HepG2 (cell line): ENCODE measurements around the gene PRMT5. TPM values are rescaled to one million over a fixed set of nuclear protein-coding genes. Genes with fewer than 3 reads are reported as not detected.

Experiments used
- ARNT2 ChIP-seq: sonication (generic); formaldehyde crosslinking; IDR thresholded peaks from 2 replicates; pipeline ENCODE4 v1.8.0; 2022; ENCODE audit warnings: mild to moderate bottlenecking, low read depth, missing genetic modification reagents, moderate library complexity
- FOXJ3 ChIP-seq: sonication (generic); formaldehyde crosslinking; IDR thresholded peaks from 2 replicates; pipeline ENCODE4 v1.4.0; 2020; ENCODE audit warnings: missing genetic modification reagents, mild to moderate bottlenecking, borderline replicate concordance
- HIVEP1 ChIP-seq: sonication (generic); formaldehyde crosslinking; IDR thresholded peaks from 2 replicates; pipeline ENCODE4 v1.4.0; 2020; ENCODE audit warnings: mild to moderate bottlenecking, missing genetic modification reagents
- NFIC ChIP-seq: IDR thresholded peaks from 2 replicates; pipeline ENCODE4 v1.6.1; 2012; ENCODE audit warnings: mild to moderate bottlenecking, low read length, inconsistent platforms
- PHB2 ChIP-seq: fragments of 450-650 bp; IDR thresholded peaks from 2 replicates; pipeline ENCODE4 v1.6.1; 2018; ENCODE audit not compliant: partially characterized antibody
- SMYD3 ChIP-seq: sonication (generic); formaldehyde crosslinking; IDR thresholded peaks from 2 replicates; pipeline ENCODE4 v1.8.1; 2023; ENCODE audit warnings: mild to moderate bottlenecking, missing genetic modification reagents
- SNAI1 ChIP-seq: sonication (generic); formaldehyde crosslinking; IDR thresholded peaks from 2 replicates; pipeline ENCODE4 v1.5.0; 2020; ENCODE audit warnings: mild to moderate bottlenecking, missing genetic modification reagents, borderline replicate concordance
- TAF1 ChIP-seq: sonication (generic); formaldehyde crosslinking; IDR thresholded peaks from 2 replicates; pipeline ENCODE4 v1.4.0; 2020; ENCODE audit warnings: missing genetic modification reagents
- ZBTB21 ChIP-seq: sonication (generic); formaldehyde crosslinking; IDR thresholded peaks from 2 replicates; pipeline ENCODE4 v1.4.0; 2020; ENCODE audit warnings: missing genetic modification reagents
- ZBTB38 ChIP-seq: sonication (generic); formaldehyde crosslinking; IDR thresholded peaks from 2 replicates; pipeline ENCODE4 v1.5.1; 2020; ENCODE audit warnings: mild to moderate bottlenecking, missing genetic modification reagents
- ZNF17 ChIP-seq: sonication (generic); formaldehyde crosslinking; IDR thresholded peaks from 2 replicates; pipeline ENCODE4 v1.5.0; 2020; ENCODE audit warnings: mild to moderate bottlenecking, missing genetic modification reagents
- ZNF670 ChIP-seq: sonication (generic); formaldehyde crosslinking; IDR thresholded peaks from 2 replicates; pipeline ENCODE4 v1.8.0; 2022; ENCODE audit warnings: mild to moderate bottlenecking, missing genetic modification reagents, borderline replicate concordance
- ZSCAN22 ChIP-seq: sonication (generic); formaldehyde crosslinking; IDR thresholded peaks from 2 replicates; pipeline ENCODE4 v1.4.0; 2020; ENCODE audit warnings: mild to moderate bottlenecking, missing genetic modification reagents
- polyA plus RNA-seq, 8 experiments: library from polyadenylated mRNA; depleted of rRNA in 3 of 8; stranded (reverse) in 7 of 8; unstranded in 1 of 8; fragments of >200 nt; fragmentation: Illumina TruSeq in 4 of 8; extraction: Trizol in 4 of 8; gene quantifications; 2 replicates each; pipeline versions ENCODE4 v1.2.1 to v1.2.3, GENCODE V29; 2011 to 2016; ENCODE audit warnings: low read depth in 4 of 8, missing spikeins in 1 of 8, mixed read lengths in 1 of 8; ENCODE audit not compliant: insufficient read depth in 1 of 8
- total RNA-seq, 5 experiments: library from RNA; depleted of rRNA; stranded (reverse); fragments of >200 nt; fragmentation: Illumina TruSeq; extraction: Trizol; gene quantifications; 2 replicates each; pipeline ENCODE4 v1.2.3, GENCODE V29; 2016; ENCODE audit warnings: low read depth in 1 of 5
- TF ChIP-seq, protein P1 (sequence below): sonication (generic); formaldehyde crosslinking; IDR thresholded peaks from 2 replicates; pipeline ENCODE4 v1.4.0; 2020; ENCODE audit warnings: missing genetic modification reagents
- TF ChIP-seq, protein P2 (sequence below): sonication (generic); formaldehyde crosslinking; conservative IDR thresholded peaks from 2 replicates; pipeline ENCODE4 v1.8.0; 2022; ENCODE audit warnings: low read depth, missing genetic modification reagents
- TF ChIP-seq, protein P3 (sequence below): sonication (generic); formaldehyde crosslinking; IDR thresholded peaks from 2 replicates; pipeline ENCODE4 v1.8.1; 2023; ENCODE audit warnings: mild to moderate bottlenecking, inconsistent platforms, moderate library complexity, missing genetic modification reagents, borderline replicate concordance
- TF ChIP-seq, protein P4 (sequence below): sonication (generic); formaldehyde crosslinking; IDR thresholded peaks from 2 replicates; pipeline ENCODE4 v1.5.0; 2020; ENCODE audit warnings: missing genetic modification reagents
- TF ChIP-seq, protein P5 (sequence below): IDR thresholded peaks from 2 replicates; pipeline ENCODE4 v1.6.1; 2016; ENCODE audit warnings: missing genetic modification reagents, missing compliant biosample characterization
- TF ChIP-seq, protein P6 (sequence below): sonication (generic); formaldehyde crosslinking; IDR thresholded peaks from 2 replicates; pipeline ENCODE4 v1.4.0; 2020; ENCODE audit warnings: missing genetic modification reagents

PRMT5 gene
- total and polyA plus RNA-seq, 2 of the 13 experiments (the other 11 are each of a cell fraction or from before 2014, with no cell fraction given) = 210 to 354 TPM

DNA sequence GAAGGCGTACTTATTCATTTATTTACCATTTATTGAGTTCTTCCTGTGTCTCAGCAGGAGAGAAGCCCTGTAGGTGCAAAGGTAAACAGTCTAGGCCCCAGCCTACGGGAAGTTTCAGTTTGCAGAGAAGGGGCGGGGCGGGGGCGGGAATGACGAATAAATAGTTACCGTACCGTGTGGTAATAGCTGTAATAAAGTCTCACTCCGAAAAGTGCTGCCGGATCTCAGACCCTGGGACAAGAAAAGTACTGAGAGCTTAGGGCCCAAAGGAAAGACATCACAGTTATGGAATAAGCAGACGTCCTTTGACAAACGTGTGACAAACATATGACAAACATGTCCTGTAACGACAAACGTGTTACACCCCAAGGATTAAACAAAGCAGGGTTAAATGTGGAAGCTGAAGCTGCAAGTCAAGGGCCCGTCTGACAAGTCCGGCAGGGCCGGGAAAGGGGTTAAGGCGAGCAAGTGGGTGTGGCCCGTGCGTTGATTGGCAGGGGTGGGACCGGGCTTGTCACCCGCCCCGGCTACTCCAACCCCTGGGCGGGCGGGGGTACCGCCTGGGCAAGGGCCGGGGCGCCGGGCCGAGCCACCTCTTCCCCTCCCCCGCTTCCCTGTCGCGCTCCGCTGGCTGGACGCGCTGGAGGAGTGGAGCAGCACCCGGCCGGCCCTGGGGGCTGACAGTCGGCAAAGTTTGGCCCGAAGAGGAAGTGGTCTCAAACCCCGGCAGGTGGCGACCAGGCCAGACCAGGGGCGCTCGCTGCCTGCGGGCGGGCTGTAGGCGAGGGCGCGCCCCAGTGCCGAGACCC is 57.7 kb downstream of the PRMT5 start, which contains the start of gene LRP10 (continued):
- TF ChIP-seq, protein P1, sequence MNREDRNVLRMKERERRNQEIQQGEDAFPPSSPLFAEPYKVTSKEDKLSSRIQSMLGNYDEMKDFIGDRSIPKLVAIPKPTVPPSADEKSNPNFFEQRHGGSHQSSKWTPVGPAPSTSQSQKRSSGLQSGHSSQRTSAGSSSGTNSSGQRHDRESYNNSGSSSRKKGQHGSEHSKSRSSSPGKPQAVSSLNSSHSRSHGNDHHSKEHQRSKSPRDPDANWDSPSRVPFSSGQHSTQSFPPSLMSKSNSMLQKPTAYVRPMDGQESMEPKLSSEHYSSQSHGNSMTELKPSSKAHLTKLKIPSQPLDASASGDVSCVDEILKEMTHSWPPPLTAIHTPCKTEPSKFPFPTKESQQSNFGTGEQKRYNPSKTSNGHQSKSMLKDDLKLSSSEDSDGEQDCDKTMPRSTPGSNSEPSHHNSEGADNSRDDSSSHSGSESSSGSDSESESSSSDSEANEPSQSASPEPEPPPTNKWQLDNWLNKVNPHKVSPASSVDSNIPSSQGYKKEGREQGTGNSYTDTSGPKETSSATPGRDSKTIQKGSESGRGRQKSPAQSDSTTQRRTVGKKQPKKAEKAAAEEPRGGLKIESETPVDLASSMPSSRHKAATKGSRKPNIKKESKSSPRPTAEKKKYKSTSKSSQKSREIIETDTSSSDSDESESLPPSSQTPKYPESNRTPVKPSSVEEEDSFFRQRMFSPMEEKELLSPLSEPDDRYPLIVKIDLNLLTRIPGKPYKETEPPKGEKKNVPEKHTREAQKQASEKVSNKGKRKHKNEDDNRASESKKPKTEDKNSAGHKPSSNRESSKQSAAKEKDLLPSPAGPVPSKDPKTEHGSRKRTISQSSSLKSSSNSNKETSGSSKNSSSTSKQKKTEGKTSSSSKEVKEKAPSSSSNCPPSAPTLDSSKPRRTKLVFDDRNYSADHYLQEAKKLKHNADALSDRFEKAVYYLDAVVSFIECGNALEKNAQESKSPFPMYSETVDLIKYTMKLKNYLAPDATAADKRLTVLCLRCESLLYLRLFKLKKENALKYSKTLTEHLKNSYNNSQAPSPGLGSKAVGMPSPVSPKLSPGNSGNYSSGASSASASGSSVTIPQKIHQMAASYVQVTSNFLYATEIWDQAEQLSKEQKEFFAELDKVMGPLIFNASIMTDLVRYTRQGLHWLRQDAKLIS (CRISPR knock-in tag) = peak; percentile 47; the same call in 1 of the 2 replicates
- TF ChIP-seq TAF1 (CRISPR knock-in tag) (peak; percentile 87), ZNF670 (peak; percentile 98), ARNT2 (CRISPR knock-in tag) (peak; percentile 92), ZNF17 (CRISPR knock-in tag) (no peak), NFIC (peak; percentile 74; the same call in 1 of the 2 replicates), SMYD3 (CRISPR knock-in tag) (peak; percentile 82; the same call in 1 of the 2 replicates), SNAI1 (CRISPR knock-in tag) (peak; percentile 98), ZBTB38 (CRISPR knock-in tag) (peak; percentile 92), ZSCAN22 (CRISPR knock-in tag) (0 out of 2 replicates have a peak, but pooled peaks have one; percentile 75), HIVEP1 (CRISPR knock-in tag) (peak; percentile 92; the same call in 1 of the 2 replicates), PHB2 (no peak), FOXJ3 (CRISPR knock-in tag) (peak; percentile 45), ZBTB21 (CRISPR knock-in tag) (peak; percentile 46; the same call in 1 of the 2 replicates)
- TF ChIP-seq, protein P2, sequence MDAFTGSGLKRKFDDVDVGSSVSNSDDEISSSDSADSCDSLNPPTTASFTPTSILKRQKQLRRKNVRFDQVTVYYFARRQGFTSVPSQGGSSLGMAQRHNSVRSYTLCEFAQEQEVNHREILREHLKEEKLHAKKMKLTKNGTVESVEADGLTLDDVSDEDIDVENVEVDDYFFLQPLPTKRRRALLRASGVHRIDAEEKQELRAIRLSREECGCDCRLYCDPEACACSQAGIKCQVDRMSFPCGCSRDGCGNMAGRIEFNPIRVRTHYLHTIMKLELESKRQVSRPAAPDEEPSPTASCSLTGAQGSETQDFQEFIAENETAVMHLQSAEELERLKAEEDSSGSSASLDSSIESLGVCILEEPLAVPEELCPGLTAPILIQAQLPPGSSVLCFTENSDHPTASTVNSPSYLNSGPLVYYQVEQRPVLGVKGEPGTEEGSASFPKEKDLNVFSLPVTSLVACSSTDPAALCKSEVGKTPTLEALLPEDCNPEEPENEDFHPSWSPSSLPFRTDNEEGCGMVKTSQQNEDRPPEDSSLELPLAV (CRISPR knock-in tag) = no peak
- TF ChIP-seq, protein P3, sequence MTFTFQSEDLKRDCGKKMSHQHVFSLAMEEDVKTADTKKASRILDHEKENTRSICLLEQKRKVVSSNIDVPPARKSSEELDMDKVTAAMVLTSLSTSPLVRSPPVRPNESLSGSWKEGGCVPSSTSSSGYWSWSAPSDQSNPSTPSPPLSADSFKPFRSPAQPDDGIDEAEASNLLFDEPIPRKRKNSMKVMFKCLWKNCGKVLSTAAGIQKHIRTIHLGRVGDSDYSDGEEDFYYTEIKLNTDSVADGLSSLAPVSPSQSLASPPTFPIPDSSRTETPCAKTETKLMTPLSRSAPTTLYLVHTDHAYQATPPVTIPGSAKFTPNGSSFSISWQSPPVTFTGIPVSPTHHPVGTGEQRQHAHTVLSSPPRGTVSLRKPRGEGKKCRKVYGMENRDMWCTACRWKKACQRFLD (CRISPR knock-in tag) = peak; percentile 99
- TF ChIP-seq, protein P4, sequence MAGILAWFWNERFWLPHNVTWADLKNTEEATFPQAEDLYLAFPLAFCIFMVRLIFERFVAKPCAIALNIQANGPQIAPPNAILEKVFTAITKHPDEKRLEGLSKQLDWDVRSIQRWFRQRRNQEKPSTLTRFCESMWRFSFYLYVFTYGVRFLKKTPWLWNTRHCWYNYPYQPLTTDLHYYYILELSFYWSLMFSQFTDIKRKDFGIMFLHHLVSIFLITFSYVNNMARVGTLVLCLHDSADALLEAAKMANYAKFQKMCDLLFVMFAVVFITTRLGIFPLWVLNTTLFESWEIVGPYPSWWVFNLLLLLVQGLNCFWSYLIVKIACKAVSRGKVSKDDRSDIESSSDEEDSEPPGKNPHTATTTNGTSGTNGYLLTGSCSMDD (CRISPR knock-in tag) = peak; percentile 86; the same call in 1 of the 2 replicates
- TF ChIP-seq, protein P5, sequence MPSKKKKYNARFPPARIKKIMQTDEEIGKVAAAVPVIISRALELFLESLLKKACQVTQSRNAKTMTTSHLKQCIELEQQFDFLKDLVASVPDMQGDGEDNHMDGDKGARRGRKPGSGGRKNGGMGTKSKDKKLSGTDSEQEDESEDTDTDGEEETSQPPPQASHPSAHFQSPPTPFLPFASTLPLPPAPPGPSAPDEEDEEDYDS (CRISPR knock-in tag) = peak; percentile 94
- TF ChIP-seq, protein P6, sequence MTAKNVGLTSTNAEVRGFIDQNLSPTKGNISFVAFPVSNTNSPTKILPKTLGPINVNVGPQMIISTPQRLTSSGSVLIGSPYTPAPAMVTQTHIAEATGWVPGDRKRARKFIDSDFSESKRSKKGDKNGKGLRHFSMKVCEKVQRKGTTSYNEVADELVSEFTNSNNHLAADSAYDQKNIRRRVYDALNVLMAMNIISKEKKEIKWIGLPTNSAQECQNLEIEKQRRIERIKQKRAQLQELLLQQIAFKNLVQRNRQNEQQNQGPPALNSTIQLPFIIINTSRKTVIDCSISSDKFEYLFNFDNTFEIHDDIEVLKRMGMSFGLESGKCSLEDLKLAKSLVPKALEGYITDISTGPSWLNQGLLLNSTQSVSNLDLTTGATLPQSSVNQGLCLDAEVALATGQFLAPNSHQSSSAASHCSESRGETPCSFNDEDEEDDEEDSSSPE (CRISPR knock-in tag) = 0 out of 2 replicates have a peak, but pooled peaks have one; percentile 24
